ENCODE measurements around the gene GCFC2. TPM values are rescaled to one million over a fixed set of nuclear protein-coding genes. Genes with fewer than 3 reads are reported as not detected.

GCFC2 gene
- total and polyA plus RNA-seq, 9 of the 15 experiments (the other 6 are each of a cell fraction or from before 2014, with no cell fraction given) = 10.5 to 40.6 (median 23.0) TPM

GRCh38 chr2:75751360-75751759 is 40.6 kb upstream of the GCFC2 start (continued):
- no peak for TF ChIP-seq CREB3 (tag; conservative IDR thresholded peaks at IDR 0.05; ENCODE audit: low read depth)
- no peak for TF ChIP-seq ZBTB49 (CRISPR knock-in tag; IDR thresholded peaks at IDR 0.05; ENCODE audit: borderline replicate concordance)
- TF ChIP-seq MXD1 (CRISPR knock-in tag; IDR thresholded peaks at IDR 0.05; ENCODE audit: borderline replicate concordance, poor library complexity, severe bottlenecking) = no peak
- no peak for TF ChIP-seq ZNF263 (CRISPR knock-in tag; IDR thresholded peaks at IDR 0.05; ENCODE audit: borderline replicate concordance)
- TF ChIP-seq GTF2B (IDR thresholded peaks at IDR 0.05; ENCODE audit: extremely low read depth, insufficient read length) = no peak
- no peak for TF ChIP-seq ZNF449 (CRISPR knock-in tag; IDR thresholded peaks at IDR 0.05)

Data from K562 (cell line).